ENCODE measurements around the gene ADGRB3. TPM values are rescaled to one million over a fixed set of nuclear protein-coding genes. Genes with fewer than 3 reads are reported as not detected.

Gene ADGRB3
- total RNA-seq, 3 donors from 2014 or later, result 0.43 to 7.8 (median 0.72) TPM

DNA sequence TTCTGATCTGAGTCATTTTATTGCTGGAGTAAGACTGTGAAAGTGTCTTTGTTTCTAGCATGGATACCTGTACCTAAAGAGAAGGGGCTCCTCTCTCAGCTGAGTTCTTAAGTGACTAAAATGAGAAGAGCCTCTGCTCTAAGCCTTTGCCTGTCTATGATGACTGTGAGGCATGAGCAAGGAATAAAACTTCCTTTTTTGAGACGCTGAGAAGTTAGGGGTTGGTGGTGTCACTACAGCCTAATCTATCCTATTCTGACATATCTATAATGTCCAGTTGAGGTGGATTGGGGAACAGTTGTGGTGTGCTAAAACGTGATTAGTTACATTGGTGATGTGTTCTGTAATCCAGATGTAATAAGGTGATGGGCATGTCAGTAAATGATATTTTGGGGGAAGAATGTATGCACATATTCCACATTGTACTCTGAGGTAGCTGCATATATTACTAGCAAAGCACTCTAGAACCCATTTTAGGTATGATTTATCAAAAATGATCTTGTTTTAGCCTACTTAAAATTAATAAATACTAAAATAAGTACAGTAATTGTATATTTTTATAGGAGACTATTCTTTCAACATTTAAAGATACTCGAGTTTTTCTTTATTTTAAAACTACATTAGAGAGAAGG, 18.1 kb downstream of the ADGRB3 start:
- DNase-seq (no peak), ATAC-seq (no peak)
- H3K36me3 ChIP-seq (ENCODE audit: low read depth), result no peaks in the 10 kb centered on the region
- H3K9me3 ChIP-seq, result no peaks in the 10 kb centered on the region
- H3K4me3 ChIP-seq, result no peak overlapping the region
- intact Hi-C loops (cut with DNase I, micrococcal nuclease), result no loop called here
- no peaks in the 10 kb centered on the region for H3K4me1 ChIP-seq (ENCODE audit: low read depth)
- TF ChIP-seq, protein P1, sequence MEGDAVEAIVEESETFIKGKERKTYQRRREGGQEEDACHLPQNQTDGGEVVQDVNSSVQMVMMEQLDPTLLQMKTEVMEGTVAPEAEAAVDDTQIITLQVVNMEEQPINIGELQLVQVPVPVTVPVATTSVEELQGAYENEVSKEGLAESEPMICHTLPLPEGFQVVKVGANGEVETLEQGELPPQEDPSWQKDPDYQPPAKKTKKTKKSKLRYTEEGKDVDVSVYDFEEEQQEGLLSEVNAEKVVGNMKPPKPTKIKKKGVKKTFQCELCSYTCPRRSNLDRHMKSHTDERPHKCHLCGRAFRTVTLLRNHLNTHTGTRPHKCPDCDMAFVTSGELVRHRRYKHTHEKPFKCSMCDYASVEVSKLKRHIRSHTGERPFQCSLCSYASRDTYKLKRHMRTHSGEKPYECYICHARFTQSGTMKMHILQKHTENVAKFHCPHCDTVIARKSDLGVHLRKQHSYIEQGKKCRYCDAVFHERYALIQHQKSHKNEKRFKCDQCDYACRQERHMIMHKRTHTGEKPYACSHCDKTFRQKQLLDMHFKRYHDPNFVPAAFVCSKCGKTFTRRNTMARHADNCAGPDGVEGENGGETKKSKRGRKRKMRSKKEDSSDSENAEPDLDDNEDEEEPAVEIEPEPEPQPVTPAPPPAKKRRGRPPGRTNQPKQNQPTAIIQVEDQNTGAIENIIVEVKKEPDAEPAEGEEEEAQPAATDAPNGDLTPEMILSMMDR (IDR thresholded peaks at IDR 0.05), result no peak

DNA sequence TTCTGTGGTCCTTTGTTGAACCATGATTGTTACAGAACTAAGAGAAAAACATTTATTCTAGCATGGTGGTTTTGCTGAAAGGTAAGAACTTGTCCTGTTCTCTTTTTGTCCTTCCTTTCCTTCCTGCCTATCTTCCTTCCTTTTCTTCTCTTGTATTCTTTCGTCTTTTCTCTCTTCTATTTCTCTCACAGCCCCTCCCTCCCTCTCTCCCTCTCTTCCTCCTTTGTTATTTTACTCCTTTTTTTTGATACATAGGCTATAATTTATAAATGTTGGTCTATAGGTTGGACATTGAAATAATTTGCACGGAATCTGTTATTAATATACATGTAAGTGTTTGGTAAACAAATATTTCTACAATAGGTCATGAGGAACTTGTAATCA, 18.6 kb downstream of the ADGRB3 start:
- TF ChIP-seq, protein P1 (IDR thresholded peaks at IDR 0.05), result no peak
- Histone ChIP-seq H3K4me1 (ENCODE audit: low read depth) (no peaks in the 10 kb centered on the region), H3K9me3 (no peaks in the 10 kb centered on the region), H3K36me3 (ENCODE audit: low read depth) (no peaks in the 10 kb centered on the region), H3K4me3 (no peak overlapping the region)
- ATAC-seq (no peak), DNase-seq (no peak)
- intact Hi-C loops (cut with DNase I, micrococcal nuclease), result no loop called here

DNA sequence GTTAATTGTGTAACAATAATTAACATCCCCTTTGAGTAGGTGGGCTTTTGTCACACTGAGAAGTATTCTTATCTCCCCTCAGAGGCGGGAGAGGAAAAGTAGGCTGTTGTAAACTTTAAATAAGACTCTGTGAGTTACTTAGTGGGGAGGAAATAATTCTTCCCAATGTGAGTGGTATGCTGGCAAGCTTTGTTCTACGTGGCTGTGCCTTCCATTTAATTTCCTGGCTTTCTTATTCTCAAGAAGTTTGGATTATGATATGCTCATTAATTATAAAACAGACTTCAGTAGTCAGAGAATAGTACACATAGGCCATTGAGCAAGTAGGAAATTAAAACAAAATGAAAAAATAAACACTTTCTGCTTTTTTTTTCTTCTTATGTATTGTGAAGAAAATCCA, 19.1 kb downstream of the ADGRB3 start:
- Histone ChIP-seq H3K9me3 (no peaks in the 10 kb centered on the region), H3K4me1 (ENCODE audit: low read depth) (no peaks in the 10 kb centered on the region), H3K36me3 (ENCODE audit: low read depth) (no peaks in the 10 kb centered on the region), H3K4me3 (no peak overlapping the region)
- DNase-seq (no peak), ATAC-seq (no peak)
- intact Hi-C loops (cut with DNase I, micrococcal nuclease), result no loop called here
- TF ChIP-seq, protein P1 (IDR thresholded peaks at IDR 0.05), result no peak

DNA sequence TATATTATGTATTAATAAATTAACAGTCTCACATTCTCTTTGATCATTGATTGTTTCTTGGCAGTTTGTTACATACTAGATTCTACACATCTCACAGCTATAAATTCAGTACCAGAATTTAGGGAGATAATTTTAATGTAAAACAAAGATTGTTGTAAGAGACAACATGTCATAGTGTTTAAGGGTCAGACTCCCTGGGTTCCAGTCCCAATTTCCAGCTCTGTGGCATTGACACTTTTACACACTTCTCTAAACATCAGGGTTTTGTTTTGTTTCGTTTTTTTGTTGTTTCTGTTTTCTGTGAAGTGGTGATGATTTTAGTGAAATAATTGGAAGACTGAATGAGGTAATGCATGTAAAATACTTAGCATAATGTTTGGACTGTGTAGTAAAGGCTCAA, 19.9 kb downstream of the ADGRB3 start:
- DNase-seq, result no peak

DNA sequence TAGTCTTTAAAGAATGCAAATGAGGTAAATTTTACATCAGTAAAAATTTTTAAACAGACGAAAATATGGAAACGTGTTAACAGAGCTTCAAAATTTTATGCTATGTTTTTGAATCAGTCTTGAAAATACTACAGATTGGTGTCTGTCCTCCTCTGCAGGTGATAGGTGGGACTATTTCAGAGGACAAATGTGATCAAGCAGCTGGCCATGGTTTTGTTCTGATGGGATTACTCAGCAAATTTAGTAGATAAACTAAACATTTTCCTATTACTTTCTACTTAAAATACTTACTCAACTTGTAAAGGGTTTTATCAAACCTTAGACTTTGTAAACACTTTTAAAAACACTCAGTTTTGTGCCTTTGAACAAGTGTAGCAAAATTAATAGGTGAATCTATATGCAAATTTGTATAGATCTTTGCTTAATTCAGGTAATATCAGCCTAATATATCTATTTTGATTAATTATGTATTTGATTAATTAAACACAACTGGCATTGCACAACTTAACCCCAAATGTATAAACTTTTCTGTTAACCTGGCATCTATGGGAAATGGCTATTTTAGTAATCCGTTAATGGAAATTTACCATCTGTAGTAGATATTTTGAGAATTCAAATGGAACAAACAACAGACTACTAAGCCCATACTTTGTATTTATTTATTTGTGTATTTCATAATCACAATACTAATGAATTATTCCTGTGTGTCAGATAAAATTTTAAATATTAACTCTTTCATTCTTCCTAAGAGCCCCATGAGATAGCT, 22.5 kb downstream of the ADGRB3 start:
- H3K36me3 ChIP-seq (ENCODE audit: low read depth), result no peaks in the 10 kb centered on the region
- no peak overlapping the region for H3K4me3 ChIP-seq
- no peak for ATAC-seq
- H3K9me3 ChIP-seq, result no peaks in the 10 kb centered on the region
- intact Hi-C loops (cut with DNase I, micrococcal nuclease), result no loop called here
- no peaks in the 10 kb centered on the region for H3K4me1 ChIP-seq (ENCODE audit: low read depth)
- TF ChIP-seq, protein P1 (IDR thresholded peaks at IDR 0.05), result no peak
- DNase-seq, result no peak

More for the DNA sequence above, 19.9 kb downstream of the ADGRB3 start:
- Histone ChIP-seq H3K9me3 (no peaks in the 10 kb centered on the region), H3K4me3 (no peak overlapping the region), H3K4me1 (ENCODE audit: low read depth) (no peaks in the 10 kb centered on the region), H3K36me3 (ENCODE audit: low read depth) (no peaks in the 10 kb centered on the region)
- intact Hi-C loops (cut with DNase I, micrococcal nuclease), result no loop called here
- TF ChIP-seq, protein P1 (IDR thresholded peaks at IDR 0.05), result no peak
- ATAC-seq, result no peak

Measured in mucosa of descending colon (tissue), 3 donors.